CD4-positive, CD25-positive, alpha-beta regulatory T cell (primary cell): Measurements from ENCODE around the gene HAGHL. TPM values are rescaled to one million over a fixed set of nuclear protein-coding genes. Genes with fewer than 3 reads are reported as not detected.

Experiments
- ATAC-seq, 2 donors: fragments of 150-1000 bp; cut with Tn5 transposase; one replicate each; pipeline ENCODE4 v1.10.0; 2021; ENCODE audit warnings: low read depth in 2 of 2, moderate number of reproducible peaks in 2 of 2, moderate library complexity in 1 of 2
- DNase-seq, 3 donors: peaks; one replicate each; pipeline versions ENCODE4 v3.0.0 to v3.0.0-alpha.2; 2012 to 2022; ENCODE audit warnings: mixed read lengths in 1 of 3
- H3K27ac ChIP-seq: one replicate; pipeline ENCODE4 v1.7.0; 2013; ENCODE audit warnings: mild to moderate bottlenecking, low read length; ENCODE audit not compliant: insufficient read depth, poor library complexity, severe bottlenecking
- H3K27me3 ChIP-seq: one replicate; pipeline ENCODE4 v1.7.0; 2013; ENCODE audit warnings: low read length; ENCODE audit not compliant: control insufficient read depth, insufficient read depth
- H3K36me3 ChIP-seq: one replicate; pipeline ENCODE4 v1.7.0; 2013; ENCODE audit warnings: mild to moderate bottlenecking, low read length, moderate library complexity; ENCODE audit not compliant: control insufficient read depth, insufficient read depth
- H3K4me1 ChIP-seq: 2 replicates; pipeline ENCODE4 v1.7.0; 2013; ENCODE audit warnings: mild to moderate bottlenecking, low read length; ENCODE audit not compliant: insufficient read depth, control insufficient read depth, poor library complexity, severe bottlenecking
- H3K4me3 ChIP-seq: one replicate; pipeline ENCODE4 v1.7.0; 2013; ENCODE audit warnings: low read depth, mild to moderate bottlenecking, low read length, moderate library complexity
- H3K9me3 ChIP-seq, 2 experiments: 1 replicate in 1 of 2; 2 replicates in 1 of 2; pipeline ENCODE4 v1.7.0; 2013; ENCODE audit warnings: low read length in 2 of 2, mild to moderate bottlenecking in 1 of 2, moderate library complexity in 1 of 2; ENCODE audit not compliant: control insufficient read depth in 2 of 2
- H3K27ac Mint-ChIP-seq, 3 donors: one replicate each; pipeline ENCODE4 v1.8.0; 2020 to 2022; ENCODE audit warnings: mild to moderate bottlenecking in 3 of 3, mixed read lengths in 3 of 3, moderate library complexity in 2 of 3
- H3K27me3 Mint-ChIP-seq: one replicate; pipeline ENCODE4 v1.8.0; 2022; ENCODE audit warnings: mild to moderate bottlenecking, mixed read lengths
- H3K36me3 Mint-ChIP-seq: one replicate; pipeline ENCODE4 v1.8.0; 2020; ENCODE audit warnings: mixed read lengths
- H3K4me1 Mint-ChIP-seq, 4 donors: one replicate each; pipeline ENCODE4 v1.8.0; 2020 to 2022; ENCODE audit warnings: mixed read lengths in 4 of 4, mild to moderate bottlenecking in 1 of 4
- H3K4me3 Mint-ChIP-seq, 4 donors: one replicate each; pipeline ENCODE4 v1.8.0; 2020 to 2022; ENCODE audit warnings: mild to moderate bottlenecking in 4 of 4, mixed read lengths in 4 of 4, moderate library complexity in 3 of 4
- H3K9me3 Mint-ChIP-seq, 7 donors: one replicate each; pipeline ENCODE4 v1.8.0; 2020 to 2022; ENCODE audit warnings: mixed read lengths in 7 of 7, mild to moderate bottlenecking in 3 of 7, moderate library complexity in 2 of 7
- polyA plus RNA-seq, 4 donors: library from polyadenylated mRNA; unstranded; fragments of 300-500 nt; fragmentation: Illumina TruSeq; gene quantifications; one replicate each; pipeline ENCODE4 v1.2.3, GENCODE V29; 2021
- total RNA-seq: library from RNA; stranded (reverse); gene quantifications from one replicate; pipeline ENCODE4 v1.2.3, GENCODE V29; 2022

Gene HAGHL
- total and polyA plus RNA-seq, 5 donors from 2014 or later: 2.2 to 15.6 (median 3.3) TPM

DNA sequence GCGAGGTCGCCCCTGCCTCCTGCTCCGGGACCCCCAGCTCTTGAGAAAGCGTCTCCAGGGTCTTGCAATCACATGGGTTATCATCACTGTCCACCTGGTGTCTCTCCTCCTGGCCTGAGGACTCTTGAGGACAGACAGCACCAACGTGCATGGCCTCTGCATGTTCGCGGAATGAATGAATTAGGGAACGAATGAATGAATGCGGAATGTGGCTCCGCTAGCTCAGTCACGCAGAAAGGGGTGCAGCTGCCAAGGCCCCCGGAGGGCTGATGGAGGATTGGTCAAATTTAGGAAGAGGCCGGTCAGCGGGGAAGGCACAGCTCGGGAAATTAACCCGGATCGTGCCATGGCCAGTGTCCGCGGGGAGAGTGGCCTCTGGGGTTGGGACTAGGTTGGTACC is 24.6 kb upstream of the HAGHL start:
- Histone ChIP-seq H3K4me3 (no peak overlapping the region), H3K4me1 (peaks cover 37% of the 10 kb centered on the region), H3K36me3 (no peaks in the 10 kb centered on the region), H3K9me3 (no peaks in the 10 kb centered on the region), H3K27me3 (peaks cover 6% of the 10 kb centered on the region), H3K27ac (no peak overlapping the region)
- Mint-ChIP-seq H3K4me1 (peaks cover 0 to 27% (median 4%) of the 10 kb centered on the region in 4 donors), H3K36me3 (no peaks in the 10 kb centered on the region), H3K4me3 (peak overlapping the region in 1 of 4 donors; percentile 61), H3K27ac (no peak overlapping the region), H3K27me3 (peaks cover 42% of the 10 kb centered on the region), H3K9me3 (no peaks in the 10 kb centered on the region)
- ATAC-seq (no peak), DNase-seq (no peak)

DNA sequence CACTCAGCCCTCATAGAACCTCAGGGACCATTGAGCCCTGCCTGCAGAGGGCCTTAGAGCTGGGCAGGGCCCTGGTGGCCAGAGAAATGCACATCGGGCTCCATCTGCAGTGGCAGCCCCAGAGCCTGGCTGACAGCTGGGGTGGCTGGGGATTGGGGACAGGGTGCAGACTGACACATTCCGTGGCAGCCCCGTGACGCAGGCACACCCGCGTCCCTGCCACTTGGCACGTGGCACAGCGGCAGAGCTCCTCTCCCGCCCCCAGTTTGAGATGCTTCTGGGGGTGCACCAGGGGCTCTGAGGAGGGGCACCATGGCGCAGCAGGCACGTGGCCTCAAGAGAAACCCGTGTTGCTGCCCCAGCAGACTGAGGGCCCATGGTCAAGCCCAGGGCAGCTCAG is 23.5 kb upstream of the HAGHL start:
- no peak for DNase-seq
- ATAC-seq: no peak
- peaks cover 0 to 24% (median 4%) of the 10 kb centered on the region in 4 donors for H3K4me1 Mint-ChIP-seq
- Histone ChIP-seq H3K27ac (no peak overlapping the region), H3K27me3 (peaks cover 10% of the 10 kb centered on the region), H3K36me3 (no peaks in the 10 kb centered on the region), H3K9me3 (no peaks in the 10 kb centered on the region), H3K4me1 (peaks cover 37% of the 10 kb centered on the region), H3K4me3 (no peak overlapping the region)
- H3K27ac Mint-ChIP-seq: no peak overlapping the region
- peaks cover 51% of the 10 kb centered on the region for H3K27me3 Mint-ChIP-seq
- no peak overlapping the region for H3K4me3 Mint-ChIP-seq
- H3K9me3 Mint-ChIP-seq: no peaks in the 10 kb centered on the region
- no peaks in the 10 kb centered on the region for H3K36me3 Mint-ChIP-seq

DNA sequence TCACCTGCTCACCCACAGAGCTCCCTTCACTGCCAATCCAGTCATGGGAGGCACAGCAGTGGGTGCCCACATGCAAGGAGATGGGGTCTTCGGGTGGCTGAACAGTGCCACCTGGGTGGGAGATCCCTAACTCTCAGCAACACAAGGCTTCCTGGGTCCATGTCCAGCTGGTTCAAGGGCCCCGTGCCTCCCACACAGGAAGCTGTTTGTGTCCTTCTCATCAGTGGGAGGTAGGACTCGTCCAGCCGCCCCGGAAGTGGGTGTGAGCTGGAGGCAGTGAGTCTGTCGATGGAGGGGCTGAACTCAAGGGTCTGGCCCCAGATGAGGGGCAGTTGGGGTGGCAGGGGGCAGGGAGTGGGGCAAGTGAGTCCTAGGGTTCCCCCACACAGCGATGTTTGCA is 22.9 kb upstream of the HAGHL start:
- Histone ChIP-seq H3K36me3 (no peaks in the 10 kb centered on the region), H3K4me3 (no peak overlapping the region), H3K9me3 (no peaks in the 10 kb centered on the region), H3K27me3 (peaks cover 12% of the 10 kb centered on the region), H3K27ac (no peak overlapping the region), H3K4me1 (peaks cover 33% of the 10 kb centered on the region)
- Mint-ChIP-seq H3K4me3 (no peak overlapping the region), H3K27ac (no peak overlapping the region), H3K9me3 (no peaks in the 10 kb centered on the region), H3K27me3 (peaks cover 57% of the 10 kb centered on the region), H3K4me1 (peaks cover 0 to 24% (median 4%) of the 10 kb centered on the region in 4 donors), H3K36me3 (no peaks in the 10 kb centered on the region)
- DNase-seq (no peak), ATAC-seq (no peak)

DNA sequence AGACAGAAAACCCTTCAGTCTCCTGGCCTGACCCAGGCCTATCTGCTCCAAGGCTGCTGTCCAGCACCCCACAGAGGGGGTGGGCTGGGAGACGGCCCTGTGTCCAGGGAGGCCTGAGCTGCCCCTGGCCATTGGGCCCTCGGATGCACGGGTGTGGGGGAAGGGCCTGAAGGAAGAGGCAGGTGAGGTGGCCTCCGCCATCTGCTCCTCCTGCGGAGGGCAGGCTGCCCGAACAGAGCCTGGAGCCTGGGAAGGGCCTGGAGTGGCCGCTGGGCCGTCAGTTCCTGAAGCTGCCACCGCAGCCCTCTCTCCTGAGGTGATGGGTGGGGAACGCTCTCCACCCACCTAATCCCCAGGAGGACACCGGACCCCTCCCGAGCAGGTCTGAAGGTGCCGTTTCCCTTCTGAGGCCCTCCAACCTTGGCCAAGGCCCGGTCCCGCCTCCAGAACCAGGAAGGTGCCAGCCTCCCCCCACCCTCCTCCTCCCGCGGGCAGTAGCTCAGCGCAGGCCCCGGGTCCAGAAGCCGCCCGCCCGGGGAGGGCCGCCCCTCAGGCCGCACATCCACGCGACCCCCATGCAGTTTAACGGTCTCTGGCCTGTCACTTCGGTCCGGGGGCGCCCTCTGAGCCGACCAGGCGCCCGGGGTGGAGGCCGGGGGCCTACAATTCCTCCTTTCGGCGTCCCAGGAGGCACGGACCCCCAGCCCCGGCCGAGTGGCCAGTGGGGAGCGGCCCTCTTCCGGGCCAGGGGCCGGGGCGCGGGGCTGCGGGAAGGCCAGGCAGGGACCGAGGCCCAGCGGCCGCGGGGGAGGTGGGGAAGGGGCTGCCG is 22.1 kb upstream of the HAGHL start:
- H3K27ac Mint-ChIP-seq: no peak overlapping the region
- H3K27ac ChIP-seq: no peak overlapping the region
- H3K4me1 ChIP-seq: peaks cover 26% of the 10 kb centered on the region
- H3K9me3 Mint-ChIP-seq: no peaks in the 10 kb centered on the region
- no peaks in the 10 kb centered on the region for H3K9me3 ChIP-seq
- peaks cover 55% of the 10 kb centered on the region for H3K27me3 Mint-ChIP-seq
- H3K4me3 Mint-ChIP-seq: no peak overlapping the region
- H3K27me3 ChIP-seq: peaks cover 12% of the 10 kb centered on the region
- no peaks in the 10 kb centered on the region for H3K36me3 ChIP-seq
- H3K4me3 ChIP-seq: no peak overlapping the region
- no peak for DNase-seq
- no peak for ATAC-seq
- peaks cover 0 to 20% (median 4%) of the 10 kb centered on the region in 4 donors for H3K4me1 Mint-ChIP-seq
- no peaks in the 10 kb centered on the region for H3K36me3 Mint-ChIP-seq

DNA sequence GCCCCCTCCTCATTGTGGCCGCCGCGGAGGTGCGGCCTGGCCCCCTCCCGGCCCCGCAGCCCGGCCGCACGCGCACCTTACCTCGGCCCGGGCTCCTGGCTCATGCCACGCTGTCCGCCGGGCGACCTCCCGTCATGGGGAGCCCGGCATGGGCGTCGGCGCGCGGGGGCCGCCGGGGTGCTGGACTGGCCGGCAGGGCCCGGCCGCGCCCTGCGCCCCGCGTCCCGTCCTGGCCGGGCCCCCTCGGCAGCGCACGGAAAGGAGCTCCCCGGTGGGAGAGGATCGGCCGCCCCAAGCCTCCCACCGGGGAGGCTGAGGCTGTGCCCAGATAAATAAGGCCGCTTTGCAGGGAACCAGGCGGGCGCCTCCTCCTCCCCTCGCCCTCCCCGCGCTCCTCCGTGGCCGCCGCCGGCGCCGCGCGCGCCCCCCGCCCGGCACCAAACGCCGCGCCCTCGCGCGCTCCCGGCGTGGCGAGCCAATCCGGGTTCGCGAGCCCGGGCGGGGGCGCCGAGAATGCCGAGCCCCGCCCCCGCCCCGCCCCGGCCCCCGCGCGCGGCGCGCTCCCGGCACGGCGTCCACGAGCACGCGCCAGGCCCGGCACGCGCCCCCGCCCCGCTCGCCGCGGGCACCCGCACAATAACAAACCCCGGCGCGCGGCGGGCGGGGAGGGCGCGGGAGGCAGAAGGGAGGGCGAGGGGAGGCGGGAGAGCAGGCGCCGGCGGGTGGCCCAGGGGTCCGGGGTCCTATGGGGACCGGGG is 21.3 kb upstream of the HAGHL start, which contains the start of gene FBXL16:
TSS of gene FBXL16 (minus strand) at position 371 of the 758 bp plus-strand sequence. CDS start 8,396 bp downstream, outside the sequence.
- no peaks in the 10 kb centered on the region for H3K36me3 ChIP-seq
- DNase-seq: no peak
- no peak within 1 kb of the TSS for H3K27ac Mint-ChIP-seq
- H3K9me3 Mint-ChIP-seq: no peaks in the 10 kb centered on the region
- ATAC-seq: no peak
- H3K27me3 Mint-ChIP-seq: peaks cover 59% of the 10 kb centered on the region
- H3K4me3 ChIP-seq: no peak within 1 kb of the TSS
- no peak within 1 kb of the TSS for H3K27ac ChIP-seq
- peak within 1 kb of the TSS in 3 of 4 donors; percentile 21 to 41 (median 26) for H3K4me3 Mint-ChIP-seq
- no peaks in the 10 kb centered on the region for H3K36me3 Mint-ChIP-seq
- peaks cover 17% of the 10 kb centered on the region for H3K4me1 ChIP-seq
- peaks cover 0 to 17% (median 4%) of the 10 kb centered on the region in 4 donors for H3K4me1 Mint-ChIP-seq
- H3K9me3 ChIP-seq: no peaks in the 10 kb centered on the region
- H3K27me3 ChIP-seq: peaks cover 12% of the 10 kb centered on the region

DNA sequence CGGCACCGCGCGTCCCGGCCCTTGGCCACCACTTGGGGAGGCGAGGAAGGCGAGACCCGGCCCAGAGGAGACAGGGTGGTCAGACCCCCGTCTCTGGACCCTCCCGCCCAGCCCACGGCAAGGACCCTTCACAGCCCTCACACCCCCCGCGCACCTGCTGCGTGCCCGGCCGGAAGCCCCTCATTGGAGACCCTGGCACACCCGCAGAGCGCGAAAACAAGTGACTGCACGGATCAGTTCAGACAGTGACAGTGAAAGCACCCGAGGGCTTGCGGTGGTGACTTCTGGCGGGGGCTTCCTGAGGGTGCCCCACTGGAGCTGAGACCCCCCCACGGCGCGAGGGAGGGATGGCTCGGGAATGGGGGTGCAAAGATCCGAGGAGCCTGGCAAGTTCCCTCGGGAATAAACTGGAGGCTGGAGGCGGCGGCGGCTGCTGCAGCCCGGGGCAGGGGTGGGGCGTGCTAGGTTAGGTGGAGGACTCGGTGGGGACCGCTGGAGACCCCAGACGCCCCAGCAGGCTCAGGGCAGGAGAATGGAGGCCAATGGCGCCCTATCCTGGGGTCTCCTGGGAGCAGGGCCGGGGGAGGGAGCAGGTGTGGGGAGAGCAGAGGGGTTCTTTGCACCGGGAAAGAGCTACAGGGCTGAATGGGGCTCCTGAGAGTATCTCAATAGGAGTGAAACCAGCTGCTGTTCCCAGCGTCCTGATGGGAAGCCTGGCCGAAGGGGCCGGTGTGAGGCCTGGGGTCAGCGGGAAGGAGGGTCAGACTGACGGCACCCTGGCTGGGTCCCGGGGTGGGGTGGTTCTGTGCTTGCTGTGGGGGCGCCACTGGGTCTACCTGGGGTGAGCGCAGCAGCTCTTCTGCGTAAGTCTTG is 20.5 kb upstream of the HAGHL start:
- no peak overlapping the region for H3K27ac ChIP-seq
- H3K9me3 Mint-ChIP-seq: no peaks in the 10 kb centered on the region
- DNase-seq (no peak), ATAC-seq (no peak)
- peaks cover 9% of the 10 kb centered on the region for H3K4me1 ChIP-seq
- H3K36me3 ChIP-seq: no peaks in the 10 kb centered on the region
- peaks cover 0 to 14% (median 4%) of the 10 kb centered on the region in 4 donors for H3K4me1 Mint-ChIP-seq
- no peak overlapping the region for H3K4me3 ChIP-seq
- no peaks in the 10 kb centered on the region for H3K36me3 Mint-ChIP-seq
- no peak overlapping the region for H3K27ac Mint-ChIP-seq
- peaks cover 12% of the 10 kb centered on the region for H3K27me3 ChIP-seq
- peak overlapping the region in 3 of 4 donors; percentile 21 to 41 (median 26) for H3K4me3 Mint-ChIP-seq
- H3K27me3 Mint-ChIP-seq: peaks cover 64% of the 10 kb centered on the region
- H3K9me3 ChIP-seq: no peaks in the 10 kb centered on the region

DNA sequence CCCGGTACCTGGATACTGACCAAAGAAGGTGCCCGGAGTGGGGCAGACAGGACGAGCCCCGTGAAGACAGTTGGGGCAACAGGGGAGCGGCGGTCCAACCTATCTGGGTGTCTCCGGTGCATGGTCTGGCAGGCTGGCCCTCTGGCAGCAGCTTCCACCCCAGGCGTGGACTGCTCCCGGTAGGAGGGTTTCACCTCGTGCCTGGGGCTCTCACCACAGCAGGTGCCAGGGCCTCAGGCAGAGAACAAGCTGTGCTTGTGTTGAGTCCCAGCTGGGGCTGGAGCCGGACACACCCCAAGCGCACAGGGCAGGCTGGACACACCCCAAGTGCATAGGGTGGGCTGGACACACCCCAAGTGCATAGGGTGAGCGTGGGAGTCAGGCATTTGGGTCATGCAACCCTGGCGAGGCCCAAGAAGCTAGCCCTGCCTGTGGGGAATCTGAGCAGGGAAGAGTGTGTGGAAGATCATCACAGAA is 19.8 kb upstream of the HAGHL start:
- Histone ChIP-seq H3K27ac (no peak overlapping the region), H3K9me3 (no peaks in the 10 kb centered on the region), H3K4me3 (no peak overlapping the region), H3K4me1 (peaks cover 9% of the 10 kb centered on the region), H3K36me3 (no peaks in the 10 kb centered on the region), H3K27me3 (peaks cover 10% of the 10 kb centered on the region)
- no peak for DNase-seq
- peaks cover 0 to 11% (median 4%) of the 10 kb centered on the region in 4 donors for H3K4me1 Mint-ChIP-seq
- H3K9me3 Mint-ChIP-seq: no peaks in the 10 kb centered on the region
- H3K27ac Mint-ChIP-seq: no peak overlapping the region
- H3K36me3 Mint-ChIP-seq: no peaks in the 10 kb centered on the region
- H3K27me3 Mint-ChIP-seq: peaks cover 60% of the 10 kb centered on the region
- no peak for ATAC-seq
- H3K4me3 Mint-ChIP-seq: peak overlapping the region in 3 of 4 donors; percentile 21 to 41 (median 32)
